K562 (cell line): ENCODE data around the gene ROR2. TPM values are rescaled to one million over a fixed set of nuclear protein-coding genes. Genes with fewer than 3 reads are reported as not detected.

Experiments
- HCFC1 ChIP-seq: IDR thresholded peaks from 2 replicates; pipeline ENCODE4 v1.6.1; 2012; ENCODE audit warnings: low read depth, low read length, improper control_type of control experiment
- HDAC8 ChIP-seq: fragments of 450-650 bp; IDR thresholded peaks from 2 replicates; pipeline ENCODE4 v1.6.1; 2016; ENCODE audit warnings: mild to moderate bottlenecking, missing genetic modification characterization, moderate library complexity, missing compliant biosample characterization
- KDM2B ChIP-seq: fragments of 250-450 bp; sonication (Bioruptor Pico); IDR thresholded peaks from 2 replicates; pipeline ENCODE4 v1.8.0; 2021; ENCODE audit warnings: mild to moderate bottlenecking, moderate library complexity
- KLF10 ChIP-seq: fragments of 250-450 bp; sonication (Bioruptor Pico); IDR thresholded peaks from 2 replicates; pipeline ENCODE4 v1.6.1; 2021; ENCODE audit warnings: matching md5 sums
- L3MBTL2 ChIP-seq: fragments of 450-650 bp; IDR thresholded peaks from 2 replicates; pipeline ENCODE4 v1.6.1; 2016; ENCODE audit warnings: mild to moderate bottlenecking, moderate library complexity
- MCM3 ChIP-seq: fragments of 450-650 bp; IDR thresholded peaks from 2 replicates; pipeline ENCODE4 v1.6.1; 2016
- MEF2A ChIP-seq: IDR thresholded peaks from 2 replicates; pipeline ENCODE4 v1.6.1; 2011; ENCODE audit warnings: low read depth, mild to moderate bottlenecking, low read length, moderate library complexity; ENCODE audit not compliant: control insufficient read depth
- NCOA4 ChIP-seq: fragments of 450-650 bp; IDR thresholded peaks from 2 replicates; pipeline ENCODE4 v1.6.1; 2018; ENCODE audit warnings: mild to moderate bottlenecking; ENCODE audit not compliant: partially characterized antibody
- NFE2 ChIP-seq: IDR thresholded peaks from 2 replicates; pipeline ENCODE4 v1.6.1; 2014; ENCODE audit warnings: antibody characterized with exemption, low read depth
- POLR3A ChIP-seq: IDR thresholded peaks from 2 replicates; pipeline ENCODE4 v1.6.1; 2011; ENCODE audit warnings: borderline replicate concordance, mild to moderate bottlenecking, moderate library complexity; ENCODE audit not compliant: insufficient read length, insufficient read depth; ENCODE audit errors: extremely low read depth
- RAD21 ChIP-seq, 2 experiments: fragments of 250-450 bp in 1 of 2; fragments of 450-650 bp in 1 of 2; sonication (Bioruptor Pico) in 1 of 2; formaldehyde crosslinking in 1 of 2; IDR thresholded peaks in 1 of 2; conservative IDR thresholded peaks in 1 of 2; 2 replicates each; pipeline versions ENCODE4 v1.4.0 to v1.8.0; 2020 to 2022; ENCODE audit warnings: mild to moderate bottlenecking in 2 of 2, moderate library complexity in 1 of 2
- SOX6 ChIP-seq: fragments of 450-650 bp; IDR thresholded peaks from 2 replicates; pipeline ENCODE4 v1.6.1; 2014; ENCODE audit warnings: mild to moderate bottlenecking
- STAT5B ChIP-seq: fragments of 250-450 bp; sonication (Bioruptor Pico); IDR thresholded peaks from 2 replicates; pipeline ENCODE4 v1.8.0; 2021; ENCODE audit warnings: mild to moderate bottlenecking, inconsistent platforms
- TCF7L2 ChIP-seq: fragments of 150-350 bp; IDR thresholded peaks from 2 replicates; pipeline ENCODE4 v1.6.1; 2016; ENCODE audit warnings: low read depth, mild to moderate bottlenecking, low read length, moderate library complexity
- ZC3H11A ChIP-seq: IDR thresholded peaks from 2 replicates; pipeline ENCODE4 v1.6.1; 2012; ENCODE audit warnings: low read depth, low read length, improper control_type of control experiment
- ZNF134 ChIP-seq: fragments of 250-450 bp; sonication (Bioruptor Pico); conservative IDR thresholded peaks from 2 replicates; pipeline ENCODE4 v1.4.0; 2020
- ZNF140 ChIP-seq: fragments of 250-450 bp; sonication (Bioruptor Pico); IDR thresholded peaks from 2 replicates; pipeline ENCODE4 v1.8.0; 2021; ENCODE audit warnings: moderate library complexity, mild to moderate bottlenecking, inconsistent platforms
- ZNF507 ChIP-seq: conservative IDR thresholded peaks from 2 replicates; pipeline ENCODE4 v1.6.1; 2017; ENCODE audit warnings: missing genetic modification characterization, missing compliant biosample characterization
- ZNF57 ChIP-seq: fragments of 450-650 bp; formaldehyde crosslinking; IDR thresholded peaks from 2 replicates; pipeline ENCODE4 v1.4.0; 2020; ENCODE audit warnings: mild to moderate bottlenecking, moderate library complexity
- polyA plus RNA-seq, 8 experiments: library from polyadenylated mRNA; depleted of rRNA in 4 of 8; stranded (reverse) in 5 of 8; unstranded in 3 of 8; fragments of >200 nt; fragmentation: Nextera tagmentation in 2 of 8; fragmentation: Illumina TruSeq in 1 of 8; extraction: Ambion mirVana in 2 of 8; extraction: Trizol in 1 of 8; gene quantifications; 2 replicates each; pipeline versions ENCODE4 v1.2.1 to v1.2.3, GENCODE V29; 2011 to 2014; ENCODE audit warnings: inconsistent platforms in 1 of 8, missing spikeins in 1 of 8
- total RNA-seq, 7 experiments: library from RNA; depleted of rRNA in 6 of 7; stranded (reverse); fragments of >200 nt in 6 of 7; fragmentation: Illumina TruSeq in 2 of 7; extraction: Trizol in 2 of 7; gene quantifications; 2 replicates each; pipeline versions ENCODE4 v1.2.1 to v1.2.3, GENCODE V29; 2011 to 2021; ENCODE audit warnings: low replicate concordance in 1 of 7
- TF ChIP-seq, protein P1 (sequence below): sonication (generic); formaldehyde crosslinking; IDR thresholded peaks from 2 replicates; pipeline ENCODE4 v1.9.0; 2022; ENCODE audit warnings: mild to moderate bottlenecking, missing genetic modification reagents
- TF ChIP-seq, protein P2 (sequence below): sonication (generic); formaldehyde crosslinking; IDR thresholded peaks from 2 replicates; pipeline ENCODE4 v1.8.0; 2022; ENCODE audit warnings: missing genetic modification reagents, mild to moderate bottlenecking, moderate library complexity, borderline replicate concordance
- TF ChIP-seq, protein P3 (sequence below): fragments of 450-650 bp; formaldehyde crosslinking; IDR thresholded peaks from 2 replicates; pipeline ENCODE4 v1.4.0; 2020; ENCODE audit warnings: mild to moderate bottlenecking, moderate library complexity
- TF ChIP-seq, protein P4 (sequence below): fragments of 250-450 bp; sonication (Bioruptor Pico); IDR thresholded peaks from 2 replicates; pipeline ENCODE4 v1.9.0; 2021; ENCODE audit warnings: mild to moderate bottlenecking, inconsistent platforms

ROR2 gene
- total and polyA plus RNA-seq, 9 of the 15 experiments (the other 6 are each of a cell fraction or from before 2014, with no cell fraction given) = 5.6 to 33.8 (median 15.3) TPM

DNA sequence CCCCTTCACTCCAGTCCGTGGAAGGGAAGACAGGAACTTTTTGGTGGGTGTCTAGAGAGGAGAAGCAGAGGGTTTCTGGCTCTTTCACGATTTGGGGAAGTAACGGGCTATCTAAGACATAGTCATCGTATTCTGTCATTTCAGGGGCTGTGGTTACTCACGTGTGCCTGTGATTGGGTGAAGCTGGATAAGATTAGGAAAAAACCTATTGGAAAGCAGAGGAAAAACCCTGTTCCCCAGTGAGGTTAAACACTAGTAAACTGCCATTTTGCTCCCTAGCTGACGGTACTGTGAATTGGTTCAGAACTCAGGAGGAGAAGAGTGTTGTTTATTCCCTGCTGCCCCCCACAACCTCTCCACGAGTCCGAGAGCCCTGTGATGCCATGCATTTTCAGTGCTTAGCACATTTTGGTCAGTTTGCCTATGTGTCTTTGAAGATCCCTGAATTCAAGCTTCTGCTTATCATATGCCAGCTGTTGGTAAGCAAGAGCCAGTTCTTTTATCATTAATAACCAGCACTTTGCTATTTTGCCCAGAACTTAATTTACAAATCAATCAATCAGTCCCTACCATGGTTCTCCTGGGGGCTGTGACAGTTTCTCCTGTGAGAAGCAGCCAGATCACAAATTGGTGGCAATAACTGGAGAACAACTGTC is 45.1 kb upstream of the ROR2 start (continued):
- TF ChIP-seq L3MBTL2 (no peak), KDM2B (CRISPR knock-in tag) (no peak), TCF7L2 (no peak), KLF10 (CRISPR knock-in tag) (no peak), MCM3 (no peak), NFE2 (peak; percentile 41; the same call in 1 of the 2 replicates), STAT5B (CRISPR knock-in tag) (no peak), ZC3H11A (no peak), ZNF134 (no peak), ZNF140 (CRISPR knock-in tag) (no peak), MEF2A (no peak), SOX6 (peak; percentile 15; the same call in 1 of the 2 replicates), NCOA4 (no peak), HDAC8 (tag) (no peak), ZNF507 (tag) (no peak), POLR3A (no peak), HCFC1 (no peak), ZNF57 (CRISPR knock-in tag) (no peak), RAD21 (CRISPR knock-in tag; conservative IDR thresholded peaks at IDR 0.05 in 1 of 2, IDR thresholded peaks at IDR 0.05 in 1 of 2) (no peak)
- TF ChIP-seq, protein P1, sequence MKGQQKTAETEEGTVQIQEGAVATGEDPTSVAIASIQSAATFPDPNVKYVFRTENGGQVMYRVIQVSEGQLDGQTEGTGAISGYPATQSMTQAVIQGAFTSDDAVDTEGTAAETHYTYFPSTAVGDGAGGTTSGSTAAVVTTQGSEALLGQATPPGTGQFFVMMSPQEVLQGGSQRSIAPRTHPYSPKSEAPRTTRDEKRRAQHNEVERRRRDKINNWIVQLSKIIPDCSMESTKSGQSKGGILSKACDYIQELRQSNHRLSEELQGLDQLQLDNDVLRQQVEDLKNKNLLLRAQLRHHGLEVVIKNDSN (CRISPR knock-in tag) = peak; percentile 26; the same call in 1 of the 2 replicates
- TF ChIP-seq, protein P2, sequence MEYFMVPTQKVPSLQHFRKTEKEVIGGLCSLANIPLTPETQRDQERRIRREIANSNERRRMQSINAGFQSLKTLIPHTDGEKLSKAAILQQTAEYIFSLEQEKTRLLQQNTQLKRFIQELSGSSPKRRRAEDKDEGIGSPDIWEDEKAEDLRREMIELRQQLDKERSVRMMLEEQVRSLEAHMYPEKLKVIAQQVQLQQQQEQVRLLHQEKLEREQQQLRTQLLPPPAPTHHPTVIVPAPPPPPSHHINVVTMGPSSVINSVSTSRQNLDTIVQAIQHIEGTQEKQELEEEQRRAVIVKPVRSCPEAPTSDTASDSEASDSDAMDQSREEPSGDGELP (CRISPR knock-in tag) = no peak
- TF ChIP-seq, protein P3, sequence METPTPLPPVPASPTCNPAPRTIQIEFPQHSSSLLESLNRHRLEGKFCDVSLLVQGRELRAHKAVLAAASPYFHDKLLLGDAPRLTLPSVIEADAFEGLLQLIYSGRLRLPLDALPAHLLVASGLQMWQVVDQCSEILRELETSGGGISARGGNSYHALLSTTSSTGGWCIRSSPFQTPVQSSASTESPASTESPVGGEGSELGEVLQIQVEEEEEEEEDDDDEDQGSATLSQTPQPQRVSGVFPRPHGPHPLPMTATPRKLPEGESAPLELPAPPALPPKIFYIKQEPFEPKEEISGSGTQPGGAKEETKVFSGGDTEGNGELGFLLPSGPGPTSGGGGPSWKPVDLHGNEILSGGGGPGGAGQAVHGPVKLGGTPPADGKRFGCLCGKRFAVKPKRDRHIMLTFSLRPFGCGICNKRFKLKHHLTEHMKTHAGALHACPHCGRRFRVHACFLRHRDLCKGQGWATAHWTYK = no peak
- TF ChIP-seq, protein P4, sequence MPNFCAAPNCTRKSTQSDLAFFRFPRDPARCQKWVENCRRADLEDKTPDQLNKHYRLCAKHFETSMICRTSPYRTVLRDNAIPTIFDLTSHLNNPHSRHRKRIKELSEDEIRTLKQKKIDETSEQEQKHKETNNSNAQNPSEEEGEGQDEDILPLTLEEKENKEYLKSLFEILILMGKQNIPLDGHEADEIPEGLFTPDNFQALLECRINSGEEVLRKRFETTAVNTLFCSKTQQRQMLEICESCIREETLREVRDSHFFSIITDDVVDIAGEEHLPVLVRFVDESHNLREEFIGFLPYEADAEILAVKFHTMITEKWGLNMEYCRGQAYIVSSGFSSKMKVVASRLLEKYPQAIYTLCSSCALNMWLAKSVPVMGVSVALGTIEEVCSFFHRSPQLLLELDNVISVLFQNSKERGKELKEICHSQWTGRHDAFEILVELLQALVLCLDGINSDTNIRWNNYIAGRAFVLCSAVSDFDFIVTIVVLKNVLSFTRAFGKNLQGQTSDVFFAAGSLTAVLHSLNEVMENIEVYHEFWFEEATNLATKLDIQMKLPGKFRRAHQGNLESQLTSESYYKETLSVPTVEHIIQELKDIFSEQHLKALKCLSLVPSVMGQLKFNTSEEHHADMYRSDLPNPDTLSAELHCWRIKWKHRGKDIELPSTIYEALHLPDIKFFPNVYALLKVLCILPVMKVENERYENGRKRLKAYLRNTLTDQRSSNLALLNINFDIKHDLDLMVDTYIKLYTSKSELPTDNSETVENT (CRISPR knock-in tag) = no peak
